GM21619 (cell line): ENCODE data around the gene PEMT.

ENCODE experiments used
- ATAC-seq: cut with Tn5 transposase; IDR thresholded peaks from one replicate; pipeline ENCODE4 v1.9.1; 2021; ENCODE audit not compliant: unreplicated experiment

The PEMT gene

DNA sequence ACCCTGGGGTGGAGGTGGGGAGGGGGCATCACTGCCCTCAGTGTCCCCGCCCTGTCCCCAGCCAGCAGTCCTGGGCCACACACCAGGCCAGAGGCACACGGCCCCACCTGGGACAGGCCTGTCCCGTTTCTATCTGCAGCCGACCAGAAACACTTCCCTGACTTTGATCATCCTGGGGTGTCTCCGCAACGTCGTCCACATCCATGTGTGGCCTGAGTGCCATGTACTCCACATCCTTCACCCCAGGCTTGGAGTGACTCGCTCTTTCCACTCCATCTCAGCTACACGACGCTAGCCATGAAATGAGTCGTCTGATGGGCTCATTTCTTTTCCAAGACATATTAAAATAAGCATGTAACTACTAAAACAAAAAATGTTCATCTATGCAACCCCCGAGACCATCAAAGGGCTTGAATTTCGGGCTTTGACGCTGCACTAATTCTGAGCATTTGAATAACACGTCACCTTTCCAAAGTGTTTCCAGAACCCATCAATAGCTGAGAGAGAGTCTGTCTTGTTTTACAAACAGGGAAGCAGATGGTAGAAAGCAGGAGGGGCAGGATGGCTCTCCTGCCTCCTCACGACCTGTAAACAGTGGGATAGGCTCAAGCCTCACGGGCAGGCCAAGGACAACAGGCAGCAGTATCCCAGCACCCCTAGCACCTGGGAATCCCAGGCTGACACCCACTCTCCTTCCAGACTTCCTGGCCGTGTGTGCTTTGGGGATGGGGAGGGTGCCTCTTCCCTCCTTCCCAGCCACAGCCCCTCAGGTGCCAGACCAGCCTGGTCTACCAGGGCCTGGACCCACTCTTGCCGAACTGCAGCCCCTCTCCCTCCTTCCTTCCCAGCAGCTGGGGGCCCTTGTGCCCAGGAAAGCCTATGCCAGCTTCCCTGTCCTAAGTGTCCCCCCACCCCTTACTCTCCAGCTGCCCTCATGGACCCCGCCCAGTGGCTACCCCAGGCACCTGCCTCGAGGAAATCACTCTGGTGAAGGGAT, 75.3 kb downstream of the PEMT start:
- no peak for ATAC-seq

DNA sequence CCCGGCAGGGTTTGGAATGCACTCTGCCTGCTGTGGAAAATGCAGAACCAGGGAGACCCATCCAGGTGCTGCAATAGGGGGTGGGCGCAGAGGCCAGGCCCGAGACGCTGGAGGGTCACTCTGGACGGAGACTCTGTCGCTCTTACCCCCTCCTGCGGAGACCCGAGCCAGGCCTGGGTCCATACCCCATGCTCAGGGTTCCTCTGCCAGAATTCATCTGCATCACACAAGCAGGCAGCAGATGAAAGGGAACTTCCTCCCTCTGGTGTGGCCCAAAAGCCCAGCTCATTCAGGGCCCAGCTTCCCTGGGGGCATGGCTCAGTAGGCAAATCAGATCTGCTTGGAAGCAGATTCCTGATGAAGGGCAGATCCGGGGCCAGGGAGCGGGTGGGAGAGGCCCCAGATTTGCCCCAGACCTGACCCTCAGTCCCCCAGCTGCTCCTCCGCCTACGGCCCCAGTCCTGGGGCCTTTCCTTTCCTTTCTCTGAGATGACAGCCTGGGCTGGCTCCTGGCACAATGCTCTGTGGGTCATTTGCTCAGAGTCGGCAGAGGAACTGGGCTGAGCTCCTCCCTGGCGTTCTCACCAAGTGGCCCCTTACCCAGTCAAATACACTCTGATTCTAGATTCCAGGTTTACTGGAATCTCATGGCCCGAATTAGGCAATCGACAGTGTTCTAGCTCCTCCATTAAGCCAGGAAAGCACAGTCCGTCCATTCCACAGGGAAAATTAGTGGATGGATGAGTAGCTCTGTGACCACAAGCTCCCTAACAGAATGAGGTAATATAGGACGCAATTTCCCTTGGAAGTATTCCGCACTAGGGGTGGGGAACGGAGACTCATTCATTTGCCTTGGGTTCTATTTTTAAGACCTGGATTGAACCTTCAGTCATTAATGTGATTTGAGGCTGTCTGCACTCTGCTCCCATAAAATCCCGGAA, 76.2 kb downstream of the PEMT start:
- ATAC-seq: no peak

DNA sequence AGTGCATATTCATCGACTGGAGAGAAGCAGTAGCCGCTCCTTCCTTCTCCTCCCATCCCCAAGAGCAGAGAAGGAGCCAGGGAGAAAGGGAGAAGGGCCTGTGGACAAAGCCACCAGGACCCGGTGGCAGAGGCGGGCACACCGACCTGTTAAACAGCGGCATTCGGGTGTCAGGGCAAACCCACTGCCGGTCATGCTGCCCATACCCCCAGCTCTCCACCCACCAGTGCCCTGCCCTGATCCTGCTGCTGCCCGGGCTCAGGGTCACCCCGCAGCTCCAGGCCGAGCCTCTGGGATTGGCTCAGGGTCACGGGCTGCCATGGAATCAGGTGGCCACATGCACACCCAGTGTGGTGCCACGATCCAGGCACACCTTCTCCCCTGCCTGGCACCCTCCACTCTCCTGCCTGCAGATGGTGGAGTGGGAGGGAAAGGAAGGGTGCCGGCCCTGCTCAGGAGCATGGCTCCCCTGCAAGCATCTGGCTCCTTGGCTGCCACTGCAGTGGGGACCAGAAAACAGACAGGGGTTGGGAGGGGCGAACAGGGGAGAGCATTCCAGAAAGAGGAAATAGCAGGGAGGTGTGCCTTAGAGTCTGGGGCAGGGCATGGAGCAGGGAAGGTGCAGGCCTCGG, 77.0 kb downstream of the PEMT start:
- no peak for ATAC-seq

DNA sequence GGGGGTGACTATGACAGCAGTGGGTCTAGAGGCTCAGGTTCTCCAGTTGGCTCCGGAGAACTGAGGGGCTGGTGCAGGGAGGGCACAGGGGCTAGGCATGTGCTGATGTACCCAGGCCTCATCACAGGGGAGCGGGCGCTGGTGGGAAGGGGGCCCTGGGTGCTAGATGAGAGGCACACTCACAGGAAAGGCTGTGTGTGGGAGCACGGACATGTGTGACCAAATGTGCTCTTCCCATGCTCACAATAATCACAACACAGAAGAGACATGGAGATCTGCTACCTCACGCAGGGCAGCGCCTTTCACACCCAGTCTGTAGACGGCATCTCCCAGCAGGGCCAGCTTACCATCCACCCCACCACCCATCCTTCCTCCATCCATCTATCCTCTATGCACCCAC, 77.9 kb downstream of the PEMT start:
- no peak for ATAC-seq

DNA sequence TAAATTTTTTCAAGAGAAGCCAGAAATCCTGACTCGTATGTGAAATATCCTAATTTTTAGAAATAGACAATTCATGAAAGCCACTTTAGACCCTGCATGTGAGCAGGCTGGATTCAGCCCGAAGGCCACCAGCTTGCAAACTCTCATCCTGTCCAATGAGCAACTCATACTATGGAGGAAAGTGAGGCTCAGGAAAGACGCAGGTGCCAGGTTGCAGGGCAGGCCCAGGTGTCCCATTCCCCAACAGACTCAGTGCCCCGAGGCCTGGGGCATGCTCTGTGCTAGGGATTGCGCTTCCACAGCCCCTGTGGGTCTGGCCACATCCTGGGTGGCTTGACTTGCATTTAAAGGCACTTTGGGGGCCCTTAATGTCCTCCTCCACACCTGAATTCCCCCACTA, 78.6 kb downstream of the PEMT start:
- ATAC-seq: no peak

DNA sequence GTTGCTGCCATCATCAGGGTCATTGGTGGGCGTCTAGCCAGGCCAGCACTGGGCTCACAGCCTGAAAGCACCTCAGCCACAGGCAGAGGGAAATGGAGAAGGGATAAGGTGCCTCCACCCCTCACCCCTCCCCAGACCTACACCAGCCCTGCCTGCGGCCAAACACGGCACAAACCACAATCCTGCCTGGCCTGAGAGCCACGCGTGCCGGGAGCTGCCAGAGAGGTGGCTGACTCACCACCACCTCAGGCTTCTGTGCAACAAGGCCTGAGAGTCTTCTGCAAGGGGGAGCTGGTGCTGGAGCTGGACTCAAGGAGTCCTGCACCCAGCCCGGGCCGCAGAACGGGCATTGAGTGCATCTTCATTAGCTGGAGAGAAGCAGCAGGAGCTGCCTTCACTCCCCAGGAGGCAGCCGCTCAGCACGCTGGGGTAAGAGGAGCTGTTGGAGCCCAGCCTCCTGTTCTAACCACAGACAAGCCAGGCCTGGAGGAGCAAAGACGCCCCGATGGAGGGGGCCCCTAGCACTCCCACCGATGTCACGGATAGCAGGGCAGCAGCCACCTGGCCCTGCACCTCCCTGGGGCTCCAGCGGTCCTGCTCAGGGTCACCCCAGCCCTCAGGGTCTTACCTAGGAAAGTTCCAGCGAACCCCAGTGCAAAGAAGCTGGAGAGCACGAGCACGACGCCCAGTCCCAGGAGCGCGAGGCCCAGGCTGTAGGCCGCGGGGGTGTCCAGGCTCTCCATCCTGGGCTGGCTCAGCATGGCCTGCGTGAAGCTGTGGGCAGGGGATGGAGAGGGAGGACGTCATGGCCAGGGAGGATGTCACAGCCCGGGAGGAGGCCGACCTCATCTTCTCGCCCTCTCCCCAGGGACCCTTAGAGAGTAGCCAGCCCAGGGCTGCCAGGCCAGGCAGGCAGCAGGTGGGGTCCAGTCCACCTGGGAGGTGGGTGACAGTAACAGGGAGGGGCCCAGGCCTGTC, 79.3 kb downstream of the PEMT start:
- no peak for ATAC-seq

DNA sequence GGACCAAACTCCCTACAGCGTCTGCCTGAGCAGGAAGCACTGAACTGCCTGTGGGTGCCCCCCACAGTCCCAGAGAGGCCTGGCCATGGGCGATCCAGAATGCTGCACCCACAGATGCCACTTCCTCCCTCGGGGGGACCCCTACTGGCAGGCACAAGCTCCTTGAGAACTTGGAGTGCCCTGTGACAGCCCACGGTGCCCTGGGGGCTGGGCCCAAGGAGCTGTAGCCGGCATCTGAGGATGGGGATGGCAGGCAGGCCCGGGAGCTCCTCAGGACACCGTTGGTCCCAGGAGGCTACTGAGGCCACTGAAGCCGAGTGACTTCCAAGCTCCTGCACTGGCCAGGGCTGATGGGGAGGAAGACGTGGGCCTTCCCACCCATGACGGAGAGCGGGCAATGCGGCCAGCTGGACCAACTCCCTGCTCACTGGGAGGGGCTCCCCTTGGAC, 80.2 kb downstream of the PEMT start:
- ATAC-seq: no peak

DNA sequence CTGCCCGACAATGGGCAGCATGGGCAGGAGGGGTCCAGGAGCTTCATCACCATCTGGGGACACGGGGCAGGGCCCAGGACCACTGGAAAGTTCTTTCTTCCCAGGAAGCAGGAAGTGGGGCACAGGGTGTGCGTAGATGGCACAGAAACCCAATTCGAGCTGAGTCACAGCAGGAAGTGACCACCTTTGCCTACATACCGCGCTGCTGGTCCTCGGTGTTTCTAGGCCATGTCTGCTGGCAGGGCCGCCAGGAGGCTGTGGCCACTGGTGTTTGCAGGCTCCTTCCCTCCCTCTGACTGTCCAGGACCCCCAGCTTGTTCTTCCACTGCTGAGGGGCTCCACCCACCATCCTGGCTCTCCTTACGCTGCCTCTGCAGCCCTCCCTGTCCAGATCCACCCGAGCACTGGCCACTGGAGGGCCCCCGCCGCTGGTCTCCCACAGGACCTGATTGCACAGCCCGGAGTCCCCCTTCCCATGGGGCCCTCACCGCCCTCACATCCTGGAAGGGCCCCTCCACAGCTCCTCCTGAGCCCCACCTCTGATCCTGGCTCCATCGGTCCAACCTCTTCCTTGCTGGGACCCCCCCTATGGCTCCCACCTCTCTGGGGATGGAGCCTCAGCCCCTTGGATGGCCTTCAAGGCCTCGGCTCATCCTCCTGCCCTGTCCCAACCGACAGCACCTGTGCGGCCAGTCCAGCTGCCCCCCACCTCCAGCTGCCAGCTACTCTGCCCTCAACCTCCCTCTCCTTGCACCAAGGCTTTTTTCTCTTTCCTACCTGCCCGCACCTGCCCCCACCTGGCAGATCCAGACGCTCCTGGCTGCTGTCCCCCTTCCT, 80.8 kb downstream of the PEMT start:
- ATAC-seq: no peak

DNA sequence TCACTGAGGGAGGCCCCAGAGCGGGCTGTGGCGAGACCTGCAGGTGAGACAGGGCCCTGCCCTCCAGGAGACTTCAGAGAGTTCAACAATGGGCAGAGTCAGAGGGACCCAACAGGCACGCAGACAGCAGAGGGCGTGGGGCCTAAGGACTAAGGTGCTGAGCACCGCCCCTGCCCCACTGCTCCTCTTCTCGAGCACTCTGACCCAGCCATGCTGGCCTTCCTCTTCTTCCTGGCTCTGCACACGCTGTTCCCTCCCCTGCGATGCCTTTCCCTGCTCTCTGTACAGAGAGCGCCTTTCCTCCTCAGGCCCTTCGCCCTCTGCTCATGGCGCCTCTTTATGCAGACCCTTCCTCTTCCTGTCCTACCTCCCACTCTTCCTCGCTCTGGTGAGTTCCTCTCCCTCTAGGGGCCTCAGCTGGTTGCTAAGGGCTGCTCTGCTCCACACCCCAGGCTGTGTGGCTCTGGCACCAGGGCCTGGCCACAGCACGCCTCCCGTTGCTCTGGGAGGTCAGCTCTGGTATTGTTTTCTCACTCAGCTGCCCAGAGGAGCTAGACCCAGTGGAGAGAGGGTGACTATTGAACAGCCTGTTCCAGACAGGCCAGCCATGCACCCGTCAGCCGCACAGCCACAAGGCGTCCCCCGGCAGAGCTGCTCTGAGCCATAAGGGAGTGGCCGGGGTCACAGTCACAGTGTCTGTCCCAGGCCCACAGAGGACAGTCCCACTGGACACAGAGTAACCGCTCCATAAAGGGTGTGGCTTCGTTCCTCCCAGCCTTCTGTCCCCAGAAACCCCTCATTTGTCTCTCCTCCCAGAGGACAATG, 81.7 kb downstream of the PEMT start:
- no peak for ATAC-seq

DNA sequence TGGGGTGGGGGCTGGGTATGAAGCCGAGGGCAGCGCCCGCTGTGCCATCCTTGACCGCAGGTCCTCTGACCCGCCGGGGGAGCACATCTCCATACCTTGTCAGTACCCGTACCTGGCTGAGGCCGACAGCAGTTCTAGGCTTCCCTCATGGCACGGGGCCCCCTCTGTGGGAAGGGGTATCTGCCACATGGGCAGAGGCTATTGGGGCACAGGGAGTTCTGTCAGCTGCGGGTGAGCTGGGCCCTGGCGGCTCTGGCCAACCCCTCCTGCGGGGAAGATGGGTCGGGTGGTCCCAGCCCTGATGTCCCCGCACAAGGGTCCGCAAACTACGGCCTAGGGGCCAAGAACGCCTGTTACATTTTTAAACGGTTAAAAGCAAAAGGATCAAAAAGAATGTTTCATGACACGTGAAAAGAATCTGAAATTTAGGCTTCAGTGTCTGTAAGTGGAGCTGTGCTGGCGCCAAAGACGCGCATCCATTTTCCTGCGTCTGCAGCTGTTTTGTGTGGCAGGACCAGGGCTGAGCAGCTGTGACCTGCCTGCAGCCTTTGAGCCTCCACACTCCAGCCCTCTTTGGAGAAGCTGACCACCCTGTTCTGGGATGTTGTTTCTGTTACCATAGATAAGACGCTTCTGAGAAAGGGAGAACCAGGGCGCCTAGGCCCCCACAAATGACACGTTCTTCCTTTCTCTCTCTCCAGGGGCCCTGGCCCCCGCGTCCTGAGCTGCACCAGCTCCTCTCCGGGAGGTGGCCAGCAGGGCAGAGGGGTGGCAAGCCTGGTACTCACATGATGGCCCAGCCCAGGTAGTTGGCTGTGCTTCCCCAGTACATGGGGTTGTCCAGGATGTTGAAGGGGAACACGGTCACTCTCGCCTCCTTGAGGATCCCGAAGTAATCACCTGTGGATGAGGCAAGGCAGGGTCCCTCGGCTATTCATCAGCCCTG, 82.6 kb downstream of the PEMT start:
- no peak for ATAC-seq

DNA sequence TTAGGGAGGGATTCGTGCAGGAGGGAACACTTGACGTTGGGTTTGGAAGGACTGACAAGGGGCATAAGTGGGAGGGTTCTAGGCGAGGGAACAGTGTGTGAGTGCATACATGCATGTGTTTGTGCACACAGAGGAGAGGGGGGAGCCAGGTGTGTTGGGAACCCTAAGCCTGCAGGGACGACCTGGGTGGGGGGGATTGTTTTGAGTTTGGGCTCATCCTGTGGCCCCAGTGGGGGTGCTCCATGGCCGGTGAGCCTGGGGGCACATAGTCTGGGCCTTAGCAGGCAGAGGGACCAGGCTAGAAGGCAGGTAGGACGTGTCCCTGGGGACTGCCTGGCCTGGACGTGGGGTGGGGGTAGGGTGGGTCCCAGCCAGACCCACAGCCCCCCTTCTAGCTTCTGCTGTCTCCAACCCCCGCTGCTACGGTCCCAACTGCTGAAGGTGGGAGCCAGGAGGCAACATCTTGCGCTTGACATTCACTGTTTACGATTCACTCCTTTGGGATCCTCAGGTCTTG, 83.4 kb downstream of the PEMT start:
- ATAC-seq: no peak

DNA sequence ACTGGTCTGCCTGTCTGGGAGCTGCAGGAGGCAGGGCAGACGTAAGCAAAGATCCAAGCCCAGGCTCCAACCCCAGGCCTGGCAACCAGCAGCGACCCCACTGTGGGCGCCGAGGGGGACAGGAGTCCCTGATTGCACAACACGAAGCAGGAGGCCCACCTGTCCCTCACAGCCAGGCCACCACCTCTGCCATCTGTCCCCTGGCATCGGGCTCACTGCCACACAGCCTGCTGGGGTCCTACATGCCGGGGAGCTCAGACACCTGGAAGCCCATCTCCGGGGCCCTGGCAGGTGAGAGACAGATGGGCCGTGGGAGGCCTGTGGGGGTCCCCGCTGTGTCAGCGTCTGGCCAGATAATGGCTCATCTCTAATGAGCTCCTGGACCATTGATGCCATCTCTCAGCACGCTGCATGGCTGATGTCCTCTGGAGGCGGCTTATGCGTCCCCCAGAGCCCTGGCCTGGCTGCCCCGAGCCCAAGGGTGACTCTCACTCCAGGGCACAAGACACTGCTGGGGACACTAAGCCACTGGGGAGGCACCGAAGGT, 84.0 kb downstream of the PEMT start:
- no peak for ATAC-seq

DNA sequence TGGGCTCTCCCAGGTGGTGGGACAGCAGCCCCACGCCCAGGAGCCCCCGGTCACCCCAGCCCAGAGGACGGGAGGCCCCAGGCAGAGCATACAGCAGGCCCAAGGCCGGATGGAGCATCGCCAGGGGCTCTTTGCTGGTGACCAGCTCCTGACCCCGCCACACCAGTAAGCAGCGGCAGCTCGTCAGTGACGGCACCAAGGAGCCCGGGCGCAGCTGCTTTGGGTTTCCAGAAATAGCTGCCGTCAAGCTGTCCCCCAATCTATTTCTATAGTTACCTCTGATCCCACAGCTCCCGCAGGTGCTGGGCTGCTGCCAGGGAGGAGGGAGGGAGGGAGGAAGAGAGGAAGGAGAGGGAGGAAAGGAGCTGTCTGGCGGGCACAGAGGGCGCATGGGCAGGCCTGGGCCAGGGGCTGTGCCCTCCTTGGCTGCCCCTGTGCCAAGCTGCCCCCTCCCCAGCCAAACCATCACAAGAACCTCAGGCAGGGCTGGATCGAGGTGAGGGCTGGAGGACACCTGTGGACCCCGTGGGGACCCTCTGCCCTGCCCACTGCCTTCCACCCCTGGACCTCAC, 84.5 kb downstream of the PEMT start:
- no peak for ATAC-seq

DNA sequence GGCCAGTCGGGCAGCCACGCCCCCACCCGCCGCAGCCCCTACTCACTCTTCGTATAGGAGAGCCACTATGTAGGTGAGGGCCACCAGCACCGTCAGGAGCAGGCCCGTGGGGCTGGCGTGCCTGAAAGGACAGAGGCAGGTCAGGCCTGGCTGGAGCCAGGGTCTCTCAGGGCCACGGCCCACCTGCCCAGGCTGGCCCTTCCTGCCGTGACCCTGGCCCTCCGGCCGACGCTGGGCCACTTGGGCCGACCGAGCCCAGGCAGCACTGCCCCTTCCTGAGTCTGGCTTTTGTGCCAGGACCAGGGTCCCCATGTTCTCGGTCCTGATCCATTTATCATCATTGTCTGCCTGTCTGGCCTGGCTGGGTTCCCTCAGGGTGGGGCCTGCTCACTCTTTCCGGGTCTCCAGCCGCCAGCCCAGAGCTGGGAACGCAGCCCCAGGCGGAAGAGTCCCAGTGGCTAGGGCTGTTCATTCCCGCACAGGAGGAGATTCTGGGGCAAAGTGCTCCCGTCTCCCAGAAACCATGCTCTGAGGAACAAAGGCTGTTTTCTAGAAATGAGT, 85.2 kb downstream of the PEMT start:
- no peak for ATAC-seq

DNA sequence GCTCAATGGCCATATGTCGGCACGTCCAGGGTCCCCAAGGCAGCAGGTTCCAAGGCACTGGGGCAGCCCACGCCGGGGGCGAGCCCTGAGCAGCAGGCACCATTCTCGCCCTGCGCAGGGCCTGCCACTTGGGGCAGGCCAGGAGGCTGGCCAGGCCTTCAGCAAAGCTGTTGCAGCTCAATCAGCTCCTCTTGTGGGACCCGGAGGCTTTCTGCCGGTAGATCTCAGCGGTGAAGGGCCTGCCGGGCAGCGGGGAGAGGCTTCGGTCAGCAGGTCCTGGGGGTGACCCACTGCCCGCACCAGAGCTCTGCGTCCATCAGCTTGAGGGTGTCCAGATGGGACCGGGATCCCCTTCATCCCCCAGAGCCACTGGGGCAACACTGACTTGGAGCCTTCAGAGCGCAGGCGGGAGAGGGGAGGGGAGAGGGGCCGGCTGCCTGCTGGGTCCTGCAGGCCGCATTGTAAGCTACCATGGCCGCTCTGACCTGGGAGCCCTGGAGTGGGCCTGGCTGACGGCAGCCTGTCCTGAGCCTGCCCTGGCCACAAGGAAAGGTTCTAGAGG, 85.8 kb downstream of the PEMT start:
- ATAC-seq: no peak

DNA sequence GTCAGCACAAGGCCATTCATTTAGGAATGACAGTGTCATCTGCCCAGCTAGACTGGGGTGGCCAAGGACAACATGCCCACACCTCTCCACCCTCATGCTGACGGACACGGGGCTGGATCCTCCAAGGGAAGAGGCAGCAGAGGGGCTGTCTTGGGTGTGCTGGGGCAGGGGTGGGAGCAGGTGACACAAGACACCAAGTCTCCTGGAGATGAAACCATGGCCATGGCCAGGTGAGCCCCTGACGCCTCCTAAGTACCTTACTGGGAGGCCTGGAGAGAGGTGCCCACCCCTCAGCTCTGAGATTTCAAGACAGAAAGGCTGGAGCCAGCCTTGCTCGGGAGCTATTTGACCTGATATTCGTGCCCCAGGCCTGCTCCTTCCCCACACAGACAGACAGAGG, 86.4 kb downstream of the PEMT start:
- no peak for ATAC-seq
